WTC11 (cell line): ENCODE results near the gene USP28. TPM values are rescaled to one million over a fixed set of nuclear protein-coding genes. Genes with fewer than 3 reads are reported as not detected.
"Not testable (repeated sequence)": the region's sequence is repeated elsewhere in the genome, so short reads cannot be mapped to it uniquely, and the experiment has no call there.

Source experiments
- ATAC-seq: fragments of 200-7000 bp; cut with Tn5 transposase; 2 replicates; pipeline ENCODE4 v1.10.0; 2021; ENCODE audit warnings: mild to moderate bottlenecking, moderate library complexity
- CTCF ChIA-PET: fragments of 300-600 bp; sonication (Branson Sonifier 250); formaldehyde crosslinking; loops from one replicate; lab custom pipeline; 2021; ENCODE audit warnings: antibody characterized with exemption; lab: Charles Lee
- POLR2A ChIA-PET: fragments of 350-600 bp; sonication (Branson Sonifier 250); formaldehyde crosslinking; loops from one replicate; lab custom pipeline; 2021; ENCODE audit warnings: antibody characterized with exemption; lab: Charles Lee
- DNase-seq: peaks from one replicate; pipeline ENCODE4 v3.0.0; 2021; ENCODE audit warnings: low spot score
- H3K27ac Mint-ChIP-seq: 2 replicates; pipeline ENCODE4 v1.8.0; 2021; ENCODE audit warnings: mixed read lengths
- H3K27me3 Mint-ChIP-seq: 2 replicates; pipeline ENCODE4 v1.8.0; 2021; ENCODE audit warnings: low read depth, mild to moderate bottlenecking, moderate library complexity, mixed read lengths
- H3K36me3 Mint-ChIP-seq: 2 replicates; pipeline ENCODE4 v1.8.0; 2021; ENCODE audit warnings: mixed read lengths
- H3K4me1 Mint-ChIP-seq: 2 replicates; pipeline ENCODE4 v1.8.0; 2022; ENCODE audit warnings: mixed read lengths
- H3K4me3 Mint-ChIP-seq: 2 replicates; pipeline ENCODE4 v1.8.0; 2021; ENCODE audit warnings: mild to moderate bottlenecking, moderate library complexity, mixed read lengths
- H3K9me3 Mint-ChIP-seq: 2 replicates; pipeline ENCODE4 v1.8.0; 2021; ENCODE audit warnings: mixed read lengths
- CREB1 ChIP-seq: sonication (generic); formaldehyde crosslinking; IDR thresholded peaks from 2 replicates; pipeline ENCODE4 v1.8.0; 2023; ENCODE audit warnings: mild to moderate bottlenecking, missing genetic modification reagents
- FOXK1 ChIP-seq: sonication (generic); formaldehyde crosslinking; IDR thresholded peaks from 2 replicates; pipeline ENCODE4 v1.8.0; 2022; ENCODE audit warnings: mild to moderate bottlenecking, moderate library complexity, missing genetic modification reagents
- GTF2I ChIP-seq: fragments of 250-450 bp; sonication (Bioruptor Pico); conservative IDR thresholded peaks from 2 replicates; pipeline ENCODE4 v1.4.0; 2021; ENCODE audit warnings: mild to moderate bottlenecking
- KAT7 ChIP-seq: sonication (generic); formaldehyde crosslinking; IDR thresholded peaks from 2 replicates; pipeline ENCODE4 v1.8.1; 2023; ENCODE audit warnings: missing genetic modification reagents, mild to moderate bottlenecking, borderline replicate concordance
- MXD4 ChIP-seq: fragments of 250-450 bp; sonication (Bioruptor Pico); IDR thresholded peaks from 2 replicates; pipeline ENCODE4 v1.8.0; 2021; ENCODE audit warnings: mild to moderate bottlenecking, moderate library complexity, borderline replicate concordance
- PRRX2 ChIP-seq: fragments of 250-450 bp; sonication (Bioruptor Pico); IDR thresholded peaks from 2 replicates; pipeline ENCODE4 v1.8.0; 2021; ENCODE audit warnings: mild to moderate bottlenecking
- RELA ChIP-seq: sonication (generic); formaldehyde crosslinking; IDR thresholded peaks from 2 replicates; pipeline ENCODE4 v1.8.1; 2022; ENCODE audit warnings: missing genetic modification reagents, mild to moderate bottlenecking, borderline replicate concordance
- RORB ChIP-seq: fragments of 250-450 bp; sonication (Bioruptor Pico); IDR thresholded peaks from 2 replicates; pipeline ENCODE4 v1.9.0; 2021; ENCODE audit warnings: mild to moderate bottlenecking
- ZNF121 ChIP-seq: sonication (generic); formaldehyde crosslinking; IDR thresholded peaks from 2 replicates; pipeline ENCODE4 v1.8.0; 2023; ENCODE audit warnings: missing genetic modification reagents
- ZNF232 ChIP-seq: sonication (generic); formaldehyde crosslinking; IDR thresholded peaks from 2 replicates; pipeline ENCODE4 v1.8.0; 2022; ENCODE audit warnings: mild to moderate bottlenecking, missing genetic modification reagents
- ZNF263 ChIP-seq: sonication (generic); formaldehyde crosslinking; IDR thresholded peaks from 2 replicates; pipeline ENCODE4 v1.8.1; 2022; ENCODE audit warnings: low read depth, mild to moderate bottlenecking, moderate library complexity, missing genetic modification reagents
- ZNF416 ChIP-seq: fragments of 250-450 bp; sonication (Bioruptor Pico); IDR thresholded peaks from 2 replicates; pipeline ENCODE4 v1.9.0; 2021; ENCODE audit warnings: mild to moderate bottlenecking, inconsistent platforms
- total RNA-seq: library from RNA; stranded (reverse); gene quantifications from 3 replicates; pipeline ENCODE4 v1.2.3, GENCODE V29; 2021
- TF ChIP-seq, protein P1 (sequence below): sonication (generic); formaldehyde crosslinking; IDR thresholded peaks from 2 replicates; pipeline ENCODE4 v1.8.0; 2022; ENCODE audit warnings: mild to moderate bottlenecking, missing genetic modification reagents
- TF ChIP-seq, protein P2 (sequence below): fragments of 250-450 bp; sonication (Bioruptor Pico); IDR thresholded peaks from 2 replicates; pipeline ENCODE4 v1.9.0; 2021; ENCODE audit warnings: mild to moderate bottlenecking
- TF ChIP-seq, protein P3 (sequence below): sonication (generic); formaldehyde crosslinking; IDR thresholded peaks from 2 replicates; pipeline ENCODE4 v1.8.1; 2023; ENCODE audit warnings: mild to moderate bottlenecking, missing genetic modification reagents
- TF ChIP-seq, protein P4 (sequence below): sonication (generic); formaldehyde crosslinking; IDR thresholded peaks from 2 replicates; pipeline ENCODE4 v1.8.0; 2022; ENCODE audit warnings: mild to moderate bottlenecking, missing genetic modification reagents

The USP28 gene
- total RNA-seq, 1 experiment from 2014 or later = 129 TPM

DNA sequence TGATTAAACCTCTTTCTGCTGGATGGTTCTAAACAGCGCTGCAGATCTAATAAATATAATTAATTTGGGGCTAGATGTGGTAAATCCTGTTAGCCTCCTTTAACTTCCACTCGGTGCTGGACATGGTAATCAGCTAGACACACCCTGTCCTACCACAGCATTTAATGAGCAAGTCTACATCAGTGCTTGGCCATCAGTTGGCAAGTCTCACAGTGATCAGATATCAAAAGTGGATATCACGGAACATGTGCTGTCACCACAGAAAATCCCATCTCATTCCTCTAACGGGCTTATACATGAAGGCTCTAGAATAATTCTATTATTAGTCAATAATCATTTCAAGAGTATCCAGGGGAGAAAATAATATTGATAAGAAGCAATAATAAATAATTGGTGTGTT lies 5.6 kb upstream of the USP28 start:
- ATAC-seq (no peak), DNase-seq (no peak)
- CTCF ChIA-PET = interaction anchor here (1.3 kb wide), 1 partner anchor 14 kb away, joined by 5 read pairs; no protein-coding TSS in a partner anchor
- Mint-ChIP-seq H3K36me3 (peaks cover 8% of the 10 kb centered on the region), H3K27ac (no peak overlapping the region), H3K4me1 (peaks cover 24% of the 10 kb centered on the region), H3K4me3 (no peak overlapping the region), H3K27me3 (peaks cover 2% of the 10 kb centered on the region; the same call in 1 of the 2 replicates), H3K9me3 (peaks cover 15% of the 10 kb centered on the region)
- POLR2A ChIA-PET = no interaction called here
- TF ChIP-seq, protein P1, sequence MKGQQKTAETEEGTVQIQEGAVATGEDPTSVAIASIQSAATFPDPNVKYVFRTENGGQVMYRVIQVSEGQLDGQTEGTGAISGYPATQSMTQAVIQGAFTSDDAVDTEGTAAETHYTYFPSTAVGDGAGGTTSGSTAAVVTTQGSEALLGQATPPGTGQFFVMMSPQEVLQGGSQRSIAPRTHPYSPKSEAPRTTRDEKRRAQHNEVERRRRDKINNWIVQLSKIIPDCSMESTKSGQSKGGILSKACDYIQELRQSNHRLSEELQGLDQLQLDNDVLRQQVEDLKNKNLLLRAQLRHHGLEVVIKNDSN = no peak
- no peak for TF ChIP-seq MXD4 (CRISPR knock-in tag)
- TF ChIP-seq, all 79 proteins: peak for 0

DNA sequence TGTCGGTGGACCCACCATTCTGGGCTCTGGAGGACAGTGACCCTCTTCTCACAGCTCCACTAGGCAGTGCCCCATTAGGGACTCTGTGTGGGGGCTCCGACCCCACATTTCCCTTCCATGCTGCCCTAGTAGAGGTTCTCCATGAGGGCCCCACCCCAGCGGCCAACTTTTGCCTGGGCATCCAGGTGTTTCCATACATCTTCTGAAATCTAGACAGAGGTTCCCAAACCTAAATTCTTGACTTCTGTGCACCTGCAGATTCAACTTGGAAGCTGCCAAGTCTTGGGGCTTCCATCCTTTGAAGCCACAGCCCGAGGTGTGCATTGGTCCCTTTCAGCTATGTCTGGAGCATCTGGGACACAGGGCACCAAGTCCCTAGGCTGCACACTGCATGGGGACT lies 4.1 kb upstream of the USP28 start:
- ATAC-seq, POLR2A ChIA-PET: not testable (repeated sequence)

DNA sequence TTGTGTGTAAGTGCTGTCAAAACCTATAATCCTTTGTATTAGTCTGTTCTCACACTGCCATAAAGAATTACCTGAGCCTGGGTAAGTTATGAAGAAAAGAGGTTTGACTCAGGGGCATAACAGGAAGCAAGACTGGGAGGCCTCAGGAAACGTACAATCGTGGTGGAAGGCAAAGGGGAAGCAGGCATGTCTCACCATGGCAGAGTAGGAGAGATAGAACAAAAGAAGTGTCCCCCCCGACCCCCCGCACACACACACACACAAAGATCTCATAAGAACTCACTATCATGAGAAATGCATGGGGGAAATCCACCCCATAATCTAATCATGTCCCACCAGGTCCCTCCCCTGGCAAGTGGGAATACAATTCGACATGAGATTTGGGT lies 2.3 kb upstream of the USP28 start:
- Mint-ChIP-seq H3K27me3 (peaks cover 2% of the 10 kb centered on the region; the same call in 1 of the 2 replicates), H3K27ac (peak overlapping the region; percentile 11; the same call in 1 of the 2 replicates), H3K4me3 (no peak overlapping the region), H3K36me3 (peaks cover 18% of the 10 kb centered on the region), H3K4me1 (peaks cover 29% of the 10 kb centered on the region), H3K9me3 (peaks cover 15% of the 10 kb centered on the region)
- ChIA-PET CTCF (no interaction called here), POLR2A (no interaction called here)
- no peak for ATAC-seq
- DNase-seq = no peak
- TF ChIP-seq, protein P2, sequence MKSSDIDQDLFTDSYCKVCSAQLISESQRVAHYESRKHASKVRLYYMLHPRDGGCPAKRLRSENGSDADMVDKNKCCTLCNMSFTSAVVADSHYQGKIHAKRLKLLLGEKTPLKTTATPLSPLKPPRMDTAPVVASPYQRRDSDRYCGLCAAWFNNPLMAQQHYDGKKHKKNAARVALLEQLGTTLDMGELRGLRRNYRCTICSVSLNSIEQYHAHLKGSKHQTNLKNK = no peak
- no peak for TF ChIP-seq GTF2I
- TF ChIP-seq, protein P3, sequence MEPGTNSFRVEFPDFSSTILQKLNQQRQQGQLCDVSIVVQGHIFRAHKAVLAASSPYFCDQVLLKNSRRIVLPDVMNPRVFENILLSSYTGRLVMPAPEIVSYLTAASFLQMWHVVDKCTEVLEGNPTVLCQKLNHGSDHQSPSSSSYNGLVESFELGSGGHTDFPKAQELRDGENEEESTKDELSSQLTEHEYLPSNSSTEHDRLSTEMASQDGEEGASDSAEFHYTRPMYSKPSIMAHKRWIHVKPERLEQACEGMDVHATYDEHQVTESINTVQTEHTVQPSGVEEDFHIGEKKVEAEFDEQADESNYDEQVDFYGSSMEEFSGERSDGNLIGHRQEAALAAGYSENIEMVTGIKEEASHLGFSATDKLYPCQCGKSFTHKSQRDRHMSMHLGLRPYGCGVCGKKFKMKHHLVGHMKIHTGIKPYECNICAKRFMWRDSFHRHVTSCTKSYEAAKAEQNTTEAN (CRISPR knock-in tag) = no peak
- no peak for TF ChIP-seq RORB (CRISPR knock-in tag)
- no peak for TF ChIP-seq ZNF416 (CRISPR knock-in tag)
- TF ChIP-seq FOXK1 (CRISPR knock-in tag) = no peak
- TF ChIP-seq ZNF232 = no peak
- no peak for TF ChIP-seq PRRX2 (CRISPR knock-in tag)
- TF ChIP-seq RELA = no peak
- TF ChIP-seq KAT7 (CRISPR knock-in tag) = no peak
- TF ChIP-seq ZNF263 = no peak
- TF ChIP-seq, protein P4, sequence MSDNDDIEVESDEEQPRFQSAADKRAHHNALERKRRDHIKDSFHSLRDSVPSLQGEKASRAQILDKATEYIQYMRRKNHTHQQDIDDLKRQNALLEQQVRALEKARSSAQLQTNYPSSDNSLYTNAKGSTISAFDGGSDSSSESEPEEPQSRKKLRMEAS (CRISPR knock-in tag) = no peak

More for the DNA sequence above, 4.1 kb upstream of the USP28 start:
- DNase-seq, CTCF ChIA-PET, H3K27ac Mint-ChIP-seq, H3K4me3 Mint-ChIP-seq, H3K27me3 Mint-ChIP-seq: not testable (repeated sequence)
- Mint-ChIP-seq H3K9me3 (peaks cover 15% of the 10 kb centered on the region), H3K4me1 (peaks cover 22% of the 10 kb centered on the region), H3K36me3 (peaks cover 10% of the 10 kb centered on the region)

DNA sequence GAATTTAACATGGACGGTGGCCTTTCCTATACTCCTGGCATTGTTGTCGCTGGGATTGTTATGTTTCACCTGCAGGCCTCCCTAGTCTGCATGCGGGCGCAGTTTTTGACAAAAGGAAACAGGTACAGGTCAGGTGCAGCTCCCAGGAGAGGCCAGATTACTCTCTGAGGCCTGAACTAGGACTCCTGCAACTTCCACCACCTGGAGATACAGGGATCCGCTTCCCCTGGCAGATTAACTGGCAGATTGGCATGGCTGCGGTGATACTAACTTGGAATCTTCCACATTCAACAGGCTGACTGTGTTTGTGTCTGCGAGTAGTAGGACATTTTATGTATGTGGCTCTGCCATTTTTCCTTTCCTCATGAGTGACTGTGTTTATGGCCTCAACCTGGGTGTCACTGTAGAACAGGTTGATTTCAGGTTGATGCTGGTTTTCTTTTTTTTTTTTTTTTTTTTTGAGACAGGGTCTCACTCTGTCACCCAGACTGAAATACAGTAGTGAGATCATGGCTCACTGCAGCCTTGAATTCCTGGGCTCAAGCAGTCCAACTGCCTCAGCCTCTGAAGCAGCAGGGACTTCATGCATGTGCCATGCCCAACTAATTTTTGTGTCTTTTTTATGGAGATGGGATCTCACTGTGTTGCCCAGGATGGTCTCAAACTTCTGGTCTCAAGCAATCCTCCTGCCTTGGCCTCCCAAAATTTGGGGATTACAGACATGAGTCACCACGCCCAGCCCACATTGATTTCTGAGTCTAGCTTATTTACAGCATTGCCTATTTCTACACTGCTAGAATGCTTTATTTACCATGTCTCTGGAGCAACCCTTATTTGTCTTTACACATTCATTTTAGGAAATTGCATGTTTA lies 1.7 kb upstream of the USP28 start:
- peak overlapping the region; percentile 84 for H3K4me3 Mint-ChIP-seq
- H3K36me3 Mint-ChIP-seq = peaks cover 24% of the 10 kb centered on the region
- H3K27me3 Mint-ChIP-seq = peaks cover 2% of the 10 kb centered on the region; the same call in 1 of the 2 replicates
- ChIA-PET CTCF (no interaction called here), POLR2A (no interaction called here)
- DNase-seq (no peak), ATAC-seq (no peak)
- TF ChIP-seq CREB1 (CRISPR knock-in tag) (no peak), ZNF121 (CRISPR knock-in tag) (0 out of 2 replicates have a peak, but pooled peaks have one; percentile 30)
- H3K27ac Mint-ChIP-seq = peak overlapping the region; percentile 100
- peaks cover 15% of the 10 kb centered on the region for H3K9me3 Mint-ChIP-seq
- H3K4me1 Mint-ChIP-seq = peaks cover 36% of the 10 kb centered on the region
